CD4-positive, alpha-beta T cell (primary cell): ENCODE data around the gene ANXA4. TPM values are rescaled to one million over a fixed set of nuclear protein-coding genes. Genes with fewer than 3 reads are reported as not detected.

Experiments used
- ATAC-seq: fragments of 200-7000 bp; cut with Tn5 transposase; one replicate; pipeline ENCODE4 v1.10.0; 2022; ENCODE audit warnings: mild to moderate bottlenecking; ENCODE audit not compliant: poor library complexity
- CTCF ChIA-PET: fragments of 350-600 bp; sonication (Branson Sonifier 250); formaldehyde crosslinking; loops from one replicate; lab custom pipeline; 2021; ENCODE audit warnings: antibody characterized with exemption, inconsistent platforms; lab: Charles Lee
- POLR2A ChIA-PET: fragments of 350-600 bp; sonication (Branson Sonifier 250); formaldehyde crosslinking; loops from one replicate; lab custom pipeline; 2021; ENCODE audit warnings: antibody characterized with exemption, inconsistent platforms; lab: Charles Lee
- DNase-seq, 14 experiments: peaks; one replicate each; pipeline ENCODE4 v3.0.0-alpha.2; 2013 to 2020; ENCODE audit warnings: mixed read lengths in 2 of 14
- H3K27ac ChIP-seq, 2 donors: one replicate each; pipeline versions ENCODE4 v1.5.1 to v1.7.0; 2013; ENCODE audit warnings: low read length in 2 of 2, low read depth in 1 of 2, mild to moderate bottlenecking in 1 of 2
- H3K27me3 ChIP-seq, 2 experiments: 1 replicate in 1 of 2; 2 replicates in 1 of 2; pipeline versions ENCODE4 v1.6.1 to v1.7.0; 2013; ENCODE audit warnings: low read length in 2 of 2, control low read depth in 1 of 2, mild to moderate bottlenecking in 1 of 2, moderate library complexity in 1 of 2; ENCODE audit not compliant: insufficient read depth in 2 of 2, control insufficient read depth in 1 of 2
- H3K36me3 ChIP-seq: one replicate; pipeline ENCODE4 v1.6.1; 2013; ENCODE audit warnings: low read length, control low read depth; ENCODE audit not compliant: insufficient read depth
- H3K4me1 ChIP-seq: one replicate; pipeline ENCODE4 v1.6.1; 2013; ENCODE audit warnings: low read length, control low read depth; ENCODE audit not compliant: insufficient read depth
- H3K4me3 ChIP-seq: one replicate; pipeline ENCODE4 v1.5.1; 2013; ENCODE audit warnings: mild to moderate bottlenecking, low read length, moderate library complexity
- H3K9me3 ChIP-seq, 2 experiments: 1 replicate in 1 of 2; 2 replicates in 1 of 2; pipeline versions ENCODE4 v1.6.1 to v1.7.0; 2013; ENCODE audit warnings: low read length in 2 of 2, mild to moderate bottlenecking in 2 of 2, control low read depth in 1 of 2, moderate library complexity in 1 of 2; ENCODE audit not compliant: control insufficient read depth in 1 of 2, insufficient read depth in 1 of 2
- H3K27ac Mint-ChIP-seq: one replicate; pipeline ENCODE4 v1.8.0; 2020; ENCODE audit warnings: mixed read lengths
- H3K27me3 Mint-ChIP-seq: one replicate; pipeline ENCODE4 v1.8.0; 2021; ENCODE audit warnings: mixed read lengths
- H3K36me3 Mint-ChIP-seq: one replicate; pipeline ENCODE4 v1.8.0; 2021; ENCODE audit warnings: low read depth, mixed read lengths
- H3K4me1 Mint-ChIP-seq: one replicate; pipeline ENCODE4 v1.8.0; 2021; ENCODE audit warnings: low read depth, mixed read lengths
- H3K4me3 Mint-ChIP-seq: one replicate; pipeline ENCODE4 v1.8.0; 2020; ENCODE audit warnings: mild to moderate bottlenecking, mixed read lengths
- H3K9me3 Mint-ChIP-seq: one replicate; pipeline ENCODE4 v1.8.0; 2020; ENCODE audit warnings: mixed read lengths
- intact Hi-C, 2 experiments: fragments of 100-400 bp; cut with DNase I in 1 of 2; cut with micrococcal nuclease in 1 of 2; formaldehyde crosslinking; loops; one replicate each; pipeline versions ENCODE4 v1.15.1 to v1.9.0; 2023 to 2025; cut with DNase I, micrococcal nuclease
- total RNA-seq, 174 experiments: library from RNA in 2 of 174; stranded (reverse) in 2 of 174; gene quantifications; one replicate each; pipeline ENCODE4 v1.2.3 and lab custom pipeline; 2021 to 2026
- TF ChIP-seq, protein P1 (sequence below): fragments of 200-600 bp; IDR thresholded peaks from one replicate; pipeline ENCODE4 v1.8.0; 2022; ENCODE audit warnings: antibody characterized with exemption, mild to moderate bottlenecking

ANXA4 gene
- total RNA-seq, 2 experiments from 2014 or later, result 4.0 to 5.3 TPM

DNA sequence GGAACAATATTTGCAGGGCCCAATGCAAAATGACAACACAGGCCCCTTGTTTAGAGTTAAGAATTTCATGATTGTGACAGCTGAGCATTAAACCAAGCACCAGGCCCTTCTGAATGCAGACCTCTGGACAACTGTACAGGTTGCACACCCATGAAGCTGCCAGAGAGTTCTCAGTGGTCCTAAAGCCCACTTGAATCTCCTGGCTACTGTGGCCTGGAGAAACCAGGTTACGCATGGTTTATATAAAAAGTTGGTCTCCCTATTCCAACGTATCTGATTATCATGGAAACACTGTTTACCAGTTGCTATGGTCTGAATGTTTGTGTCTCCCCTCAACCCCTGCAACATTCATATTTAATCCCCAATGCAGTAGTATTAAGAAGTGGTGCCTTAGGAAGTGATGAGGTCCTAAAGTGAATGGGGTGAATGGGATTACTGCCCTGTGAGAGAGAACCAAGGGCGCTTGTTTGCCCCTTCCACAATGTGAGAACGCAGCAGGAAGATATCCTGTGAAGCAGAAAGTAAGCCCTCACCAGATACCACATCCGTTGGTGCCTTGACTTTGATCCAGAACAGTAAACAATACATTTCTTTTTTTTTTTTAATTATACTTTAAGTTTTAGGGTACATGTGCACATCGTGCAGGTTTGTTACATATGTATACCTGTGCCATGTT is 48.0 kb upstream of the ANXA4 start:
- H3K27me3 ChIP-seq, result no peaks in the 10 kb centered on the region
- H3K36me3 ChIP-seq, result no peaks in the 10 kb centered on the region
- H3K4me3 ChIP-seq, result peak overlapping the region; percentile 19
- peak; percentile 78 for ATAC-seq
- H3K9me3 Mint-ChIP-seq, result peaks cover 2% of the 10 kb centered on the region
- H3K36me3 Mint-ChIP-seq, result no peaks in the 10 kb centered on the region
- peaks cover 97% of the 10 kb centered on the region for H3K4me1 Mint-ChIP-seq
- intact Hi-C loops, result loop anchor here (1.0 to 2.0 kb wide), 2 partner anchors 21 to 50 kb away; no protein-coding TSS in a partner anchor
- POLR2A ChIA-PET, result interaction anchor here (0.7 to 6.8 kb wide), 8 partner anchors 10 to 599 kb away, joined by 3 to 214 read pairs (median 4); partner anchors contain the start of genes AAK1, NFU1 and SNRPG
- peak overlapping the region; percentile 67 to 77 for H3K27ac ChIP-seq
- H3K27ac Mint-ChIP-seq, result peak overlapping the region; percentile 90
- peak in 13 of 14 experiments; percentile 18 to 91 (median 48) for DNase-seq
- no peaks in the 10 kb centered on the region for H3K27me3 Mint-ChIP-seq
- CTCF ChIA-PET, result interaction anchor here (0.9 to 1.5 kb wide), 4 partner anchors 18 to 129 kb away, joined by 3 to 7 read pairs (median 3); partner anchors contain the start of gene AAK1
- H3K4me1 ChIP-seq, result peaks cover 85% of the 10 kb centered on the region
- peak overlapping the region; percentile 76 for H3K4me3 Mint-ChIP-seq
- TF ChIP-seq, protein P1, sequence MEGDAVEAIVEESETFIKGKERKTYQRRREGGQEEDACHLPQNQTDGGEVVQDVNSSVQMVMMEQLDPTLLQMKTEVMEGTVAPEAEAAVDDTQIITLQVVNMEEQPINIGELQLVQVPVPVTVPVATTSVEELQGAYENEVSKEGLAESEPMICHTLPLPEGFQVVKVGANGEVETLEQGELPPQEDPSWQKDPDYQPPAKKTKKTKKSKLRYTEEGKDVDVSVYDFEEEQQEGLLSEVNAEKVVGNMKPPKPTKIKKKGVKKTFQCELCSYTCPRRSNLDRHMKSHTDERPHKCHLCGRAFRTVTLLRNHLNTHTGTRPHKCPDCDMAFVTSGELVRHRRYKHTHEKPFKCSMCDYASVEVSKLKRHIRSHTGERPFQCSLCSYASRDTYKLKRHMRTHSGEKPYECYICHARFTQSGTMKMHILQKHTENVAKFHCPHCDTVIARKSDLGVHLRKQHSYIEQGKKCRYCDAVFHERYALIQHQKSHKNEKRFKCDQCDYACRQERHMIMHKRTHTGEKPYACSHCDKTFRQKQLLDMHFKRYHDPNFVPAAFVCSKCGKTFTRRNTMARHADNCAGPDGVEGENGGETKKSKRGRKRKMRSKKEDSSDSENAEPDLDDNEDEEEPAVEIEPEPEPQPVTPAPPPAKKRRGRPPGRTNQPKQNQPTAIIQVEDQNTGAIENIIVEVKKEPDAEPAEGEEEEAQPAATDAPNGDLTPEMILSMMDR, result no peak
- no peaks in the 10 kb centered on the region for H3K9me3 ChIP-seq

- Histone ChIP-seq H3K27ac (no peak overlapping the region), H3K4me3 (no peak overlapping the region)
Measured at GRCh38 chr2:69694894-69695849, 46.8 kb upstream of the ANXA4 start.

More at GRCh38 chr2:69694894-69695849, 46.8 kb upstream of the ANXA4 start:
- H3K4me1 ChIP-seq, result peaks cover 86% of the 10 kb centered on the region
- no peaks in the 10 kb centered on the region for H3K36me3 ChIP-seq
- H3K9me3 Mint-ChIP-seq, result no peaks in the 10 kb centered on the region
- H3K27me3 ChIP-seq, result no peaks in the 10 kb centered on the region
- ATAC-seq (no peak), DNase-seq (no peak)
- H3K27me3 Mint-ChIP-seq, result no peaks in the 10 kb centered on the region
- no peaks in the 10 kb centered on the region for H3K9me3 ChIP-seq
- no peaks in the 10 kb centered on the region for H3K36me3 Mint-ChIP-seq
- peaks cover 97% of the 10 kb centered on the region for H3K4me1 Mint-ChIP-seq
- POLR2A ChIA-PET, result interaction anchor here (0.8 to 6.8 kb wide), 7 partner anchors 11 to 448 kb away, joined by 3 to 214 read pairs (median 5); partner anchors contain the start of gene AAK1
- H3K4me3 Mint-ChIP-seq, result peak overlapping the region; percentile 8
- peak overlapping the region; percentile 90 for H3K27ac Mint-ChIP-seq
- TF ChIP-seq, protein P1, result no peak
- CTCF ChIA-PET, result interaction anchor here (1.5 kb wide), 1 partner anchor 67 kb away, joined by 3 read pairs; no protein-coding TSS in a partner anchor
- intact Hi-C loops, result loop anchor here (1.0 to 5.0 kb wide), 2 partner anchors 51 to 53 kb away; partner anchors contain the start of gene AAK1 (in 1 of the 2)
